HT-29 (cell line): ENCODE data around the gene SEC24D. TPM values are rescaled to one million over a fixed set of nuclear protein-coding genes. Genes with fewer than 3 reads are reported as not detected.

Experiments
- DNase-seq: peaks from one replicate; pipeline ENCODE4 v3.0.0-alpha.2; 2015; ENCODE audit warnings: low spot score
- total RNA-seq: library from RNA; depleted of rRNA; stranded (reverse); fragments of >200 nt; shearing (Covaris generic); gene quantifications from 2 replicates; pipeline ENCODE4 v1.2.3, GENCODE V29; 2014; rRNA removed

SEC24D gene
- total RNA-seq, 1 experiment from 2014 or later = 18.8 TPM

DNA sequence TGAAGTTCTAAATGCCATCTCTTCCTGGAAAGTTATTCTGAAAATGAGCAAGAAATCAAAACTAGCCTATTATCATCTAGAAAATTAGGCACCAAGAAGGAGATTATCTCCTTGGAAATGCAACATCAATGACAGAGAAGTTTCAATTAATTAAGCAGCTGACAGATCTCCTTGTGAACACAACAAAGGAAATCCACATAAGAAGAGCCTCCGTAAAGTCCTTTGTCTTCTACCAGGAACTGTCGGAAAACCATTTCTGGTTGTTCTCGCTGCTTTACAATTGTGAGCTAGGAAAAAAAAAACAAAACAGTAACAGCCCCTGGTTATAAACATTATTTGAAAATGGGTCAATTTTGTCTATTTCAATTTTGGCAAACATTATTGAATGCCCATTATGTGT lies 112.6 kb downstream of the SEC24D start:
- DNase-seq = no peak

- DNase-seq = no peak
These were observed 114.2 kb downstream of the SEC24D start for GRCh38 chr4:118721752-118722151.

DNA sequence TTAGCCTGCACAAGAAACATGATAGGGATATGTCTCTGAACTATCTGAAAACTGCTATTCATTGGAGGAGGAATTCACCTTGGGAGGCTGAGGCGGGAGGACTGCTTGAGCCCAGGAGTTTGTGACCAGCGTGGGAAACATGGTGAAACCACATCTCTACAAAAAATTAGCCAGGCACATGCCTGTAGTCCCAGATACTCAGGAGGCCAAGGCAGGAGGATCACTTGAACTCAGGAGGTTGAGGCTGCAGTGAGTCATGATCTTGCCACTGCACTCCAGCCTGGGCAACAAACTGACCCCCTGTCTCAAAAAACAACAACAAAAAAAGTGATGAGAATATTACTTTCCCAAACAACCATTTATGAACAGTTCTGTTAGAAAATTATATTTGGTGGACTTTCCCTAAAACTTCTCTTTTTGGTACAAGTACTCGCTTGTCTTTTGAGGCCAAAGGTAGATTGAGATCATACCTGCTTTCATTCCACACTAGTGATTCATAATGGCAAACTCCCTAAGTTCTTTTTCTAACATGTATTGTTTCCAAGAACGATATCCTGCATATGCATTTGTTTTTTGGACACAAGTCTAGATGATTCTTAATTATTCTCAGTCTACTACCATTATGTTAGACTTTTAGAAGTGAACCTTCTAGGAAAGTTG lies 117.3 kb downstream of the SEC24D start:
- DNase-seq = no peak

DNA sequence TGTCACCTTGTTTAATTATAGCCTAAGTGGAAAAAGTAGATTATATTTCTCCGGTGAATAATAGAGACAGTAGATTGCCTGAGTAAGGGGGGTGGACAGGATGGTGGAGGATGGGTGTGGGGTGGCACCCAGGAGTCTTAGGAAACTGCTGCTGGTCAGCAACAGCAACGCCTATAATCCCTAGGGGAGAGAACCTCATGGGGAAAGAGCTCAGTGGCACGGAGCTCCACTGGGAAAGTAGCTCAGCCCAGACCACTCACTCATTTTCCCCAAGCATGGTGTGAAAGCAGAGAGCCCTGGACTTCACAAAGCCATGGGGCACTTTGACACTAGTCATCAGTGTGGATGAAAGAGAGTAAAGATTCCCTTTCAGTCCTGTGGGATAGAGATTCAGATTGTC lies 119.6 kb downstream of the SEC24D start:
- DNase-seq = no peak

DNA sequence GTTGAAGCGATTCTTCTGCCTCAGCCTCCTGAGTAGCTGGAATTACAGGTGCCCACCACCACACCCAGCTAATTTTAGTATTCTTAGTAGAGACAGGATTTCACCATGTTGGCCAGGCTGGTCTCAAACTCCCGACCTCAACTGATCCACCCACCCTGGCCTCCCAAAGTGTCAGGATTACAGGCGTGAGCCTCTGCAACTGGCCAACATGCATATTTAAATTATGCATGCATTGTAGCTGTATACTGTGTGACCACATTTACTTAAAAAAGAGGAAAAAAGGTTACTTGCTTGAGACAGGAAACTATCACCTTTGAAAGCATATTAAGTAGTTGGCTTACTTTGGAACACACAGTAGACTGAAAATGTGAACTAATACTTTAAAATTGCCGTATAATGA lies 121.2 kb downstream of the SEC24D start:
- no peak for DNase-seq

DNA sequence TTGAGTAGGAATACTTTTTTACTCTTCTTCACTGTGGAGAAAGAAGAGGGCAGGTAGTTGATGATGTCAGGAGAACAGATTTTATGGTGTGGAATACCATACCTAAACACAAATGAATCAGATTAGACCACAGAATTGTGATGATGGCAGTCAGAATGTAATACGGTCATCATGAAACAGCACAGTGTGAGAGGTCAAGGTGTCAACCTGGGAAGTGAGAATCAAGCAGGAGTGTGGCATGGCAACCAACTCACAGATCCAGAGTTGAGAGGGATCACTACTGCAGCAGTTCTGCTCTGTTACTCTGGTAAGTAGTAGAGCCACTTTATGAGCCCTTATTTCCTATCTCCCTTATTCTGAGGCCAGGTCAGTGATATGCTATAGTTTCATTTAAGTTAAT lies 123.1 kb downstream of the SEC24D start:
- DNase-seq = no peak

DNA sequence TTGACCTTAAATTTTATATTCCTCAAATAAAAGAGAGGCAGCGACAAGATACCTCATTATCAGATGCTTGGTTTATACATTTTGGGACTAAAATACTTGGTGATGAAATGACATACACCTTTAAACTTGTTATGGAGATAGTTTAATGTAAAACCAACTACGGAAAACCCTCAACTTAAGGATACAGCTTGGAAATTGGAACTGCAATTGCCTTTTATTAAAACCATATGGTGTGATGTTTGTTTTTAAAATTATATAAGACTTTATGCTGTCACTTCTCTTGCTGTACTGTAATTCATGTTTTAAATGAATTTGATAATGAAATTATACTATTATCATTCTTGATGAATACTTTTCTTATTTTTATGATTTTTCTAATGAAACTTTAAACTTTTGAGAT lies 124.9 kb downstream of the SEC24D start:
- no peak for DNase-seq

GRCh38 chr4:118703118-118703517 lies 132.8 kb downstream of the SEC24D start:
- DNase-seq = no peak

DNA sequence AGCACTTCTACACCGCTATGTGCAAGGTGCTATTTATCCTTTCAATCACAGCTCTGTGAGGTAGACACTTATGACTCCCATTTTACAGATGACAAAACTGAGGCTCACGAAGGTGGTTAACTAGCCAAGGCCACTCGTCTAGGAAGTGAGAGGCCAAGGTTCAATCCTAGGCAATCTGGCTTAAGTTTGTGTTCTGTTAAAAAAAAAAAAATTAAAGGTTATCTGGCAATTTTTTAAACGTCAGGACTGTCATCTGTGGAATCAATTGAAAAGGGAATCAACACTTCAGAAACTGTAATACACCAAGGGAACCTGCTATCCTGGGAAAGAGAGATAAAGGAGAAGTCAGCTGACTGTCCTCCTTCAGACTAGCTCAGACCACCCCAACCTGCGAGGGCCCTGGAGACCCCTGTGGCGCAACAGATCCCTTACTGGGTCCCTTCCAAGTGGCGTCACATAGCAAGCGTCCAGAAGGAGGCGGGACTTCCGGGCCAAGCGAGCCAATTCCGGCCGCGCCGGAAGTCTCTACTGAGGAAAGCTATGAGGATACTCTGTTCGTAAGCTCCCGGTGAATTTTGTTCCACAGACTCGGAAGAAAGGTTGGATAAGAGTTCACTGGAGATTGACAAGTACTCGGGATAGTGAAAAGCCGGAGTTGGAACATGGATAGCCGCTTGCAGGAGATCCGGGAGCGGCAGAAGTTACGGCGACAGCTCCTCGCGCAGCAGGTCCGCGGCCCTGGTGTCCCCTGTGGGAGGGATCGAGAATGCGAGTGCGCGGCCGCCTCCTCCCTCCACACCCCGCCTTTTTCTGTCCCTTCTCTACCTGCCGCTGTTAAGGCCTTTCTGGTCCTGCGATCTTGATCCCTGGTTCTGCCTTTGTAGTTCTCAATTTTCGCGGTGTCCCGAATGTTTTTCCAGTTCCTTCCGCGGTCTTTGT lies 150.8 kb downstream of the SEC24D start, which contains the start of gene METTL14:
Gene METTL14 (plus strand): TSS at position 520 of the 939 bp plus-strand sequence. CDS start 143 bp downstream, at position 663.
- DNase-seq = peak; percentile 94

DNA sequence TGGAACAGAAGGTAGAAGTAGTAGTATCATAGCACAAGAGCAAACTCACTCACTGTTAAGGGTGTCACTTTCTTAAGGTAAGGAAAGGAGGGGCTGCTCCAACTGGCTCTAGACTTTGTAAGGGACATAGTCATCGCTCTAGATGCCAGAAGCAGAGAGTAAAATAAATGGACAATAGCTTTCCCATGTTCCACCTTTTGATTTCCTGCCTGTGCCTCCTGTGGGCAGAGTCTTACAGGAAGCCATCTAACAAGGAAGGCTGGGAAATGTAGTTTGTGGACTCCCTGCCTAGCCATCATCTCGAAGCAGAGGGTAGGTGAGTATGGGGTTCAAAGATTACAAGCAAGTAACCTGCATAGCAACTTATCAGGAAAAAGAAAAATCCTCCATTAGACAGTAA lies 152.4 kb downstream of the SEC24D start:
- peak; percentile 22 for DNase-seq

DNA sequence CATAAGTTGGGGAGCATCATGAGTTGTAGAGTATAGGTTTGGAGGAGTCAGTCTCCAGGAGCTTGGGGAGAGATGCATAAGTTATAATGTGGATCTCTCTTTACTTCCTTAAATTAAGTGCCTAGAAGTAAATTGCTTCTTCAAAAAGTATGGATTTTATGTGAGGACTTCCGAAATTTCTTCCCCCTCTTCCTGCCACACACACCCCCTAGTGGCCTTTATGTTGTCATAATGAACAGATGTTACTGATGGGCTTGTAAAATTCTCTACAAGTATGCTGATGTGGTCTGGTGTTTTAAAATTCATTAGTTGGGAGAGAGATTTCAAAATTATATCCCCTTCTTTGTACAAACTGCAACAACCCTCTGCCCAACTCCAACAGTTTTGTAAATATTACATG lies 153.0 kb downstream of the SEC24D start:
- DNase-seq = peak; percentile 15

DNA sequence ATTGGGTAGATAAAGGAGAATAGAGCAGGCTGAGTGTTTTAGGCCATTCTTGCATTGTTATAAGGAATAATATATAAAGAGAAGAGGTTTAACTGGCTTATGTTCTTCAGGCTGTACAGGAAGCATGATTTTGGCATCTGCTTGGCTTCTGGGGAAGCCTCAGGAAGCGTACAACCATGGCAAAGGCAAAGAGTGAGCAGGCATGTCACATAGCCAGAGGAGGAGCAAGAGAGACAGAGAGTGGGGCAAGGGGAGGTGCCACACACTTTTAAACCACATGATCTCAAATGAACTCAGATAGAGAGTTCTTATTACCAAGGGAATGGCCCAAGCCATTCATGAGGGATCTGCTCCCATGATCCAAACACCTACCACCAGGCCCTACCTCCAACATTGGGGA lies 155.1 kb downstream of the SEC24D start:
- no peak for DNase-seq

GRCh38 chr4:118676128-118676527 lies 159.8 kb downstream of the SEC24D start:
- no peak for DNase-seq

Other genes starting within 250 kb of the SEC24D start
- gene METTL14, start 150.7 kb downstream of the SEC24D start, total RNA-seq = 2.5 and 13.2 TPM in 2 replicates
- not detected in 2 replicates for gene SYNPO2, start 52.7 kb upstream of the SEC24D start, total RNA-seq